ENCODE data around the gene DNAL4.

GRCh38 chr22:38777087-38777671 lies 16.8 kb downstream of the DNAL4 start:
- TF ChIP-seq CTCF (IDR thresholded peaks at IDR 0.05) = no peak
- TF ChIP-seq EP300 (IDR thresholded peaks at IDR 0.05) = no peak
- no peak for TF ChIP-seq POLR2A (IDR thresholded peaks at IDR 0.05; ENCODE audit: low read depth)

Measured in esophagus muscularis mucosa (tissue), 4 donors.